Measurements from ENCODE around the gene CFAP74. TPM values are rescaled to one million over a fixed set of nuclear protein-coding genes. Genes with fewer than 3 reads are reported as not detected.

CFAP74 gene
- total and polyA plus RNA-seq, 2 of the 13 experiments (the other 11 are each of a cell fraction or from before 2014, with no cell fraction given) = 0.27 to 0.62 TPM

DNA sequence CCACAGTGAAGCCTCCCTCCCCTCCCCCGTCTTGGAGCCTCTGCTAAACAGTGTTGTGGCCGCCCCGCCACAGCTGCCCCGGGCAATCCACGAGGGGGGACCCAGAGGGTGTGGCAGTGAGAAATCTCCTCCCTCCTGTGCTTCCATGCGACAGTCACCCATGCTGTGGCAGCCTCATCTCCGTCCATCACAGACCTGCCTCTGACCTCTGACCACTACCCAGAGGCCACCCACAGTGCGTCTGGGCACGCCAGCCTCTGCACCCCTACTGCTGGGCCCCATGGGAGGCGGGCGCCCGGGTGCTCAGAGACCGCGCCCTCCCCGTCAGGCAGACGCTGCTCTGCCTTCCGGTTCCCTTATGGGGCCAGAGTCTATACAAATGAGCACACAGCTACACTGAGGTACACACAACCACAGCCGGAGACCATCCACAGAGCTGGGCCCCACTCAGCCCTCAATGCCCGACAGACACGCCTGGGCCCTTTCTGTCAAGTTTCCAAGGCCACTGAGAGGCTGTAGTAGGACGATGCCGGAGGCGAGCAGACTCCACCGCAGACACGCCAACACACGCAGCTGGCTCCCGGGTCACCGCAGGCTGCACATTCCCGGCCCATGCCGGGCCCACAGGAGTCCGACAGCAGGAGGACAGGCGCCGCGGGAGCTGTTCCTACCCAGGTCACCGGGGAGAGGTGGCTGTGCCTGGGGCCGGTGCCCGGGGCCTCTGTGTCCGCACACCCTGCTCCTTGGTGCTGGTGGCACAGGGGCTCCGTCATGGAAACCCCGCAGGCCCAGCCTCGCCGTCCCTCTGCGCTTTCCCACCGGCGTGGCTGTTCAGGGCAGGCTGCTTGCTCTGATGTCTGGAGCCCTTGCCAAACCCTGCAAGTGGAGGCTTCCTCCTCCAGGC, 60.6 kb downstream of the CFAP74 start (continued):
- TF ChIP-seq ZNF839 (CRISPR knock-in tag; IDR thresholded peaks at IDR 0.05; ENCODE audit: borderline replicate concordance) (no peak), ZNF343 (CRISPR knock-in tag; IDR thresholded peaks at IDR 0.05) (0 out of 2 replicates have a peak, but pooled peaks have one; percentile 38), CC2D1A (CRISPR knock-in tag; IDR thresholded peaks at IDR 0.05) (no peak; the same call in 1 of the 2 replicates), ARID5B (CRISPR knock-in tag; IDR thresholded peaks at IDR 0.05) (peak; percentile 71), RELA (CRISPR knock-in tag; IDR thresholded peaks at IDR 0.05) (no peak), NBN (conservative IDR thresholded peaks at IDR 0.05) (no peak), ZNF549 (CRISPR knock-in tag; IDR thresholded peaks at IDR 0.05) (no peak), SMARCE1 (IDR thresholded peaks at IDR 0.05; ENCODE audit: borderline replicate concordance) (no peak), ZC3H4 (CRISPR knock-in tag; IDR thresholded peaks at IDR 0.05; ENCODE audit: borderline replicate concordance) (0 out of 2 replicates have a peak, but pooled peaks have one; percentile 27), PTBP1 (IDR thresholded peaks at IDR 0.05; ENCODE audit: low read depth, low read length, poor library complexity, severe bottlenecking) (peak; percentile 74), NAIF1 (CRISPR knock-in tag; IDR thresholded peaks at IDR 0.05; ENCODE audit: borderline replicate concordance) (peak; percentile 75; the same call in 1 of the 2 replicates), RBM22 (optimal IDR thresholded peaks at IDR 0.05; ENCODE audit: low read length) (no peak), ZNF543 (CRISPR knock-in tag; IDR thresholded peaks at IDR 0.05) (peak; percentile 95), CEBPZ (IDR thresholded peaks at IDR 0.05; ENCODE audit: low read length) (no peak), ZNF547 (CRISPR knock-in tag; IDR thresholded peaks at IDR 0.05) (peak; percentile 72; the same call in 1 of the 2 replicates)
- TF ChIP-seq, protein P1, sequence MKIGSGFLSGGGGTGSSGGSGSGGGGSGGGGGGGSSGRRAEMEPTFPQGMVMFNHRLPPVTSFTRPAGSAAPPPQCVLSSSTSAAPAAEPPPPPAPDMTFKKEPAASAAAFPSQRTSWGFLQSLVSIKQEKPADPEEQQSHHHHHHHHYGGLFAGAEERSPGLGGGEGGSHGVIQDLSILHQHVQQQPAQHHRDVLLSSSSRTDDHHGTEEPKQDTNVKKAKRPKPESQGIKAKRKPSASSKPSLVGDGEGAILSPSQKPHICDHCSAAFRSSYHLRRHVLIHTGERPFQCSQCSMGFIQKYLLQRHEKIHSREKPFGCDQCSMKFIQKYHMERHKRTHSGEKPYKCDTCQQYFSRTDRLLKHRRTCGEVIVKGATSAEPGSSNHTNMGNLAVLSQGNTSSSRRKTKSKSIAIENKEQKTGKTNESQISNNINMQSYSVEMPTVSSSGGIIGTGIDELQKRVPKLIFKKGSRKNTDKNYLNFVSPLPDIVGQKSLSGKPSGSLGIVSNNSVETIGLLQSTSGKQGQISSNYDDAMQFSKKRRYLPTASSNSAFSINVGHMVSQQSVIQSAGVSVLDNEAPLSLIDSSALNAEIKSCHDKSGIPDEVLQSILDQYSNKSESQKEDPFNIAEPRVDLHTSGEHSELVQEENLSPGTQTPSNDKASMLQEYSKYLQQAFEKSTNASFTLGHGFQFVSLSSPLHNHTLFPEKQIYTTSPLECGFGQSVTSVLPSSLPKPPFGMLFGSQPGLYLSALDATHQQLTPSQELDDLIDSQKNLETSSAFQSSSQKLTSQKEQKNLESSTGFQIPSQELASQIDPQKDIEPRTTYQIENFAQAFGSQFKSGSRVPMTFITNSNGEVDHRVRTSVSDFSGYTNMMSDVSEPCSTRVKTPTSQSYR (CRISPR knock-in tag; IDR thresholded peaks at IDR 0.05; ENCODE audit: borderline replicate concordance) = peak; percentile 71; the same call in 1 of the 2 replicates

Data from HepG2 (cell line).